Activated naive CD8-positive, alpha-beta T cell treated with anti-CD3 and anti-CD28 coated beads, Interleukin-2, amount 50 U/mL, for 16 hours (primary cell): ENCODE measurements around the gene RBM42.
A peak's percentile ranks its signal among the peaks of the same experiment; 100 is the strongest.

Experiments used
- DNase-seq: peaks from one replicate; pipeline ENCODE4 v3.0.0-alpha.2; 2020; ENCODE audit warnings: low read depth, low spot score

Gene RBM42

DNA sequence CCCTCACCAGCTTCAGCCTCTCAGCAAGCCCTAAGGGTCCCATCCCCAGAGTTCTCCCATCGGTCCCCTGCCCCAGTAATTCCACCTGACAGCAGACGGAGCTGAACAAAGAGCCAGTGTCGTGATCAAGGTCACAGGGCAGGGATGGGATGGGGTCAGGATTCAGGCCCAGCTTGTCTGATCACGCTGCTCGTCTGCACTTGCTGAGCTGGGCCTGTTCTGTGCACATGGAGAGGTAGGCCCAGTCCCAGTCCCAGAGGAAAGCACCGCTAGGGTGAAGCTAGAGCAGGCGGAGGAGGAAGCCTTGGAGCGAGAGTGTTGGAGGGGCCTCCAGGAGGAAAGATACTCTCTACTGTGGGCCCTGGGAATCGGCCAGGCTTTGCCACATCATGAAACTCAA lies 7.1 kb upstream of the RBM42 start:
- DNase-seq = no peak

DNA sequence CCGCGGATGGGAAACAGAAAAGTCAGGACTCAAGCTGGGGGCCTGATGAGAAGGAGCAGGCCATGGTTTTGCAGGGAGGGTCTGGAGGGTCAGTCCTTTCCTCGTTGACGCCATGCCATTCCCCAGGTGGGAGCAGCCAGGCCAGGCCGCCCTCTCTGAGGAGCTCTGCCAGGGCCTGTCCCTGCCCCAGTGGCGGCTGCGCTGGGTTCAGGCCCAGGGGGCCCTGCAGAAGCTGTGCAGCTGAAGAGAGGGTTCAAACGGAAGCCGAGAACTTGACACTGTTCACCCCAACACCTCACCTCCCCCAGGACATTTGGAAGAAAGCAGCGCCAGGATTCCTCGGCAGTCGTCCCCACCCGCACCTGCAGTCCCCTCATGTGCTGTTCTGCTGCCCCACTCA lies 6.1 kb upstream of the RBM42 start:
- no peak for DNase-seq

DNA sequence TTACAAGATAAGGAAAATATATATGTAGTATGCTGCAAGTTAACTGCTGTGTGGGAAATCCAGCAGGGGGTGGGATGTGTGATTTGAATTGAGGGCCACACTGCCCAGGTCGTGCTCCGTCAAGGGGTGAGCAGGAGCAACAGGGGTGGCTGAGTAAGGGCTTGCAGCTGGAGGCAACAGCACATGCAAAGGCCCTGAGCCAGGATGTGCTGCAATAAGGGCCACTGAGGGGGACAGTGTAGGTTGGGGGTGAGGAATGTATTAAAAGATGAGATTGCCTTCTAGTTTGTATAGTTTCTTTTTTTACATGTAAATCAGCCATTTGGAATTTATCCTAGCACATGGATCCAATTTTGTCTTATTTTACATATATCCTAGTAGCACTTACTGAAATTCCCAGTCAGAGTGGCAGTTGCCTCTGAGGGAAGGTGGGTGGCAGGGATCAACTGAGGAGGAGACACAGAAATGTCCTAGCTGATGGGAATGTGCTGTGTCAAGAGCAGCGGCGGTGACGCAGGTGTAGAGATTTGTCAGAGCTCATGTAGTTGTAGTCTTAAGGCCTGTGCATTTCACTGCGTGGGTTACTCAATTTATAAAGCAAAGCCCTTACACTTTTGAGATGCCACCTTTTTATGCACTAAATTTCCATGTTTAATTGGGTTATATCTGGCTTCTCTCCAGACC lies 5.4 kb upstream of the RBM42 start:
- no peak for DNase-seq

DNA sequence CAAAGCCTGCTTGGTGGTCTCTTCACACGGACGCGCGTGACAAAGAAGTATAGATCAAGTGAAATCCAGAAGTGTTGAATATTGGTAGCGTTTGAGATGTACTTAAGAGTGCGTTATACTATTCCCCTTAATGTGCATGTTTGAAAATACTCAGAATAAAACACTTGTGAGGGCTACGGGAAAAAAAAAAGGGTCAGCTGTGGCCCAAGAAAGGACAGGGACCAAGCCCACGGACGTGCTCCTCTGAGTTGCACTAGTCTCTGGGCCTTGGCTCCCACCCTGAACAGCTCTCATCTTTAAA lies 622 bp upstream of the RBM42 start:
- DNase-seq = no peak

DNA sequence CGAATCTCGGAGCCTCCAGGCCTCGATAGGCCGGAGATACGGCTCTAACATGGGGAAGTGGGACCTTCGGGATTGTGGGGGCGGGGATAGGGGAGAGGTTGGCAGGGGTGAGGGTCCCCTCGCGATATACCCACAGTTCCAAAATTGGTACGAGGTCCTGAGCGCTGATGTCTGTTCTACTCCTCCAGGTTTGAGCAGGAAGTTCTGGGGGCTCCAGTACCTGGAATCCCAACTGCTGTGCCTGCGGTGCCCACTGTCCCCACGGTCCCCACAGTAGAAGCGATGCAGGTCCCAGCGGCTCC lies 447 bp downstream of the RBM42 start:
- no peak for DNase-seq

GRCh38 chr19:35633727-35634440 lies 5.0 kb downstream of the RBM42 start:
- DNase-seq = no peak

- DNase-seq = no peak
Observed at GRCh38 chr19:35636651-35637050, 7.8 kb downstream of the RBM42 start.

GRCh38 chr19:35637165-35637564 lies 8.3 kb downstream of the RBM42 start:
- DNase-seq = no peak

DNA sequence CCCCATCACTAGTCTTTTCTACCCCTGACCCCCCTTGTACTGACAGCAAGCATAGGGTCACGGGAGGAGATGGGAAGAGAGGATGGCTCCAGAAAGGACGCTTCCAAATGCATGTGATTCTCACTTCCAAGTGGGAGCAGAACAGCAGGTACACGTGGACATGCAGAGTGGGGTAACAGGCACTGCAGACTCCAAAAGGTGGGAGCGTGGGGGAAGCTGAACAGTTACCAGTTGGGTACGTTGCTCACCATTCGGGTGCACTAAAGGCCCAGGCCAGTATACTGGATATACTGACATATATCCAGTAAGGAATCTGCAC lies 10.4 kb downstream of the RBM42 start:
- no peak for DNase-seq

GRCh38 chr19:35639863-35640262 lies 11.0 kb downstream of the RBM42 start:
- DNase-seq = no peak

DNA sequence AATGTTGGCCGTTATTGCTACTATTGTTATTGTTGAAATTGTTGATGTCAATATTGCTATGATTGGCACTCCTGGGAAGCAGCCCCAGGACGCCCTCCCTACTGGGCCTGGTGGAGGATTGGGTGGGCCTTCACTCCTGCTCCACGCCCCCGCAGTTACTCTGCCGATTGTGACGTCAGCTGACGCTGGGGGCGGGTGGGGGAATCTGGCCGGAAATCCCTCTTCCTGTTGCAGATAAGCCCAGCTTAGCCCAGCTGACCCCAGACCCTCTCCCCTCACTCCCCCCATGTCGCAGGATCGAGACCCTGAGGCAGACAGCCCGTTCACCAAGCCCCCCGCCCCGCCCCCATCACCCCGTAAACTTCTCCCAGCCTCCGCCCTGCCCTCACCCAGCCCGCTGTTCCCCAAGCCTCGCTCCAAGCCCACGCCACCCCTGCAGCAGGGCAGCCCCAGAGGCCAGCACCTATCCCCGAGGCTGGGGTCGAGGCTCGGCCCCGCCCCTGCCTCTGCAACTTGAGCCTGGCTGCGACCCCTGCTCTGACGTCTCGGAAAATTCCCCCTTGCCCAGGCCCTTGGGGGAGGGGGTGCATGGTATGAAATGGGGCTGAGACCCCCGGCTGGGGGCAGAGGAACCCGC lies 12.8 kb downstream of the RBM42 start, which contains the start of gene ETV2:
Gene ETV2, plus strand, starts transcription at position 231 of the 637 bp plus-strand sequence. CDS start 716 bp downstream, outside the sequence.
- no peak for DNase-seq

DNA sequence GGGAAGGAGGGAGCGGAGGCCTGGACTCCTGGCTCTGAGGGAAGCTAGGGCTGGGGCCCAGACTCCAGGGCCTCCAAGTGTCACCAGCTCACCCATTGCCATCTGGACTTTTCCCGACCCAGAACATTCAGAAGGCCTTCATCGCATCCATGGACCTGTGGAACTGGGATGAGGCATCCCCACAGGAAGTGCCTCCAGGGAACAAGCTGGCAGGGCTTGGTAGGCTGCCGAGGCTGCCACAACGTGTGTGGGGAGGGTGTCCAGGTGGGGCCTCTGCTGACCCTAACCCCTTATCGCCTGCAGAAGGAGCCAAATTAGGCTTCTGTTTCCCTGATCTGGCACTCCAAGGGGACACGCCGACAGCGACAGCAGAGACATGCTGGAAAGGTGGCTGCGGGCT lies 13.5 kb downstream of the RBM42 start:
- no peak for DNase-seq

GRCh38 chr19:35642798-35643254 lies 14.0 kb downstream of the RBM42 start:
- DNase-seq = no peak

GRCh38 chr19:35643255-35644205 lies 14.7 kb downstream of the RBM42 start:
- DNase-seq = peak; percentile 59

- peak; percentile 92 for DNase-seq
Observed at GRCh38 chr19:35644206-35644986, 15.6 kb downstream of the RBM42 start.

- peak; percentile 52 for DNase-seq
Observed at GRCh38 chr19:35644987-35645679, 16.3 kb downstream of the RBM42 start.

DNA sequence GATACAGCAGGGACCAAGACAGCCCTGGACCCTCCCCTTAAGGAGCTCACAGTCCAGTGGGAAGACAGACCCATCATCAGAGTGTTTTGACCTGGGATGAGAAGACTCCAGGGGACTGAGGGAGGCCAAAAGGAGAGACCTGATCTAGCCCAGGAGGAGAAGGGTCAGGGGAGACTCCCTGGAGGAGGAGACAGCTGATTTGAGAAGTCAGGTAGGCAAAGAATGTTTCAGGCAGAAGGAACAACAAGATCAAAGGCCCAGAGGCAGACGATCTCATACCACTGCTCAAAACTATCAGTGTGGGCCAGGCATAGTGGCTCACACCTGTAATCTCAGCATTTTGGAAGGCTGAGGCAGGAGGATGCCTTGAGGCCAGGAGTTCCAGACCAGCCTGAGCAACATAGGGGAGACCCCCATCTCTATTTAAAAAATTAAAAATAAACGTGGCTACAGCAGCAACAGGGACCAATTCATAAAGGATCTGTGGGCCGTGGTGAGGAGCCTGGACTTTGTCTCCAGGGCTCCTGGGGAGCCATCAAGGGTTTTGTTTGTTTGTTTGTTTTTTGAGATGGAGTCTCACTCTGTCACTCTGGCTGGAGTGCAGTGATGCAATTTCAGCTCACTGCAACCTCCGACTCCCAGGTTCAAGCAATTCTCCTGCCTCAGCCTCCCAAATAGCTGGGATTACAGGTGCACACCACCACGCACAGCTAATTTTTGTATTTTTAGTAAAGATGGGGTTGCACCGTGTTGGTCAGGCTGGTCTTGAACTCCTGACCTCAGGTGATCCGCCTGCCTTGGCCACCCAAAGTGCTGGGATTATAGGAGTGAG lies 17.1 kb downstream of the RBM42 start:
- no peak for DNase-seq

DNA sequence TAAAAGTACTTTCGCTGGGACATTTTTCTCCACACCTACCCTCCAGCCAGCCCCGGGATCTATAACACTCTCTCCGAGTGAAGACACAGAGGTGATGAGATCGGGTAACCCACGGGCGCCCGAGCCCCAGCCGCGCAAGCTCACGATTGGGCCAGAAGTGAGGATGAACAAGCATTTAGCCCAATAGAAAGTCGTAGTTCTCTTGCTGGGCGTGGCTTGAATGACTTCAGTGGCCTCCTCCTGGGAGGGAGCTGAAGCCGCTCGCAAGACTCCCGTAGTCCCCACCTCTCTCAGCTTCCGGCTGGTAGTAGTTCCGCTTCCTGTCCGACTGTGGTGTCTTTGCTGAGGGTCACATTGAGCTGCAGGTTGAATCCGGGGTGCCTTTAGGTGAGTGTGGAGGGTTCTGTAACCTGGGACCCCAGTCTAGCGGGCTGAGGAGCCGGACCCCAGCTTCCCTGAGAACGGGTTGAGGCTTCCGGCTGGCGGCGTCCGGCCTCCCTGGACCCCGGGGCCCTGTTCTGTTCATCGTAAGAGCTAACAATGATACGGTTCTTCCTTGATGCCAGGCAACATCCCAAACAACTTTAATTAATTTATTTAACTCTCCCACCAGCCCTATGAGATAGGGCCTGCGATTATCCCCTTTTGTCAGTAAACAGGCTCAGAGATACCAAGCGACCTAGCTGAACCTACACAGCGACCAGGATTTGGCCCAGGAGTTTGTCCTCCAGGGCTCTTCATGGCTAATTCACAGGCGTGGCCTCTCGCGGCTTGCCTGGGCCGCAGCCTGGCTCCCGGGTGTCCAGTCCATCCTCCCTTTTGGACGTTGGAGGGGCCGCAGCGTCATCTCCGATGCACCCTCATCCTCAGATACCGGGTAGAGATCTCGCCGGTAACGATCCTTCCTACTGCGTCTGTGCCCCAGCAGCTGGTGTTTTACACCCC lies 19.5 kb downstream of the RBM42 start, which contains the start of gene COX6B1:
Gene COX6B1, plus strand, starts transcription at position 307 of the 945 bp plus-strand sequence. CDS start 2,921 bp downstream, outside the sequence.
- DNase-seq = peak; percentile 90
